Measurements from ENCODE around the gene TCAP.

Gene TCAP

GRCh38 chr17:39625198-39625785, 39.9 kb upstream of the TCAP start:
- DNase-seq (ENCODE audit: low spot score): no peak
- in situ Hi-C loops (cut with MboI; ENCODE audit: low sequenced_read_pairs, unreplicated experiment): no loop called here
- no peak for TF ChIP-seq CTCF (IDR thresholded peaks at IDR 0.05; ENCODE audit: borderline replicate concordance, control extremely low read depth, extremely low read depth, insufficient read depth, missing control alignments)

GRCh38 chr17:39626171-39627046, 38.7 kb upstream of the TCAP start, which contains the start of gene PPP1R1B:
Gene PPP1R1B (plus strand): TSS chr17:39626952. CDS start chr17:39627393, 441 bp downstream.
- DNase-seq (ENCODE audit: low spot score): no peak
- in situ Hi-C loops (cut with MboI; ENCODE audit: low sequenced_read_pairs, unreplicated experiment): no loop called here
- TF ChIP-seq CTCF (IDR thresholded peaks at IDR 0.05; ENCODE audit: borderline replicate concordance, control extremely low read depth, extremely low read depth, insufficient read depth, missing control alignments): no peak

- no peak for TF ChIP-seq CTCF (IDR thresholded peaks at IDR 0.05; ENCODE audit: borderline replicate concordance, control extremely low read depth, extremely low read depth, insufficient read depth, missing control alignments)
- in situ Hi-C loops (cut with MboI; ENCODE audit: low sequenced_read_pairs, unreplicated experiment): no loop called here
- DNase-seq (ENCODE audit: low spot score): no peak
These were observed 38.0 kb upstream of the TCAP start for GRCh38 chr17:39627047-39627711.

GRCh38 chr17:39627712-39628516, 37.2 kb upstream of the TCAP start:
- in situ Hi-C loops (cut with MboI; ENCODE audit: low sequenced_read_pairs, unreplicated experiment): no loop called here
- DNase-seq (ENCODE audit: low spot score): no peak
- no peak for TF ChIP-seq CTCF (IDR thresholded peaks at IDR 0.05; ENCODE audit: borderline replicate concordance, control extremely low read depth, extremely low read depth, insufficient read depth, missing control alignments)

- in situ Hi-C loops (cut with MboI; ENCODE audit: low sequenced_read_pairs, unreplicated experiment): no loop called here
- no peak for TF ChIP-seq CTCF (IDR thresholded peaks at IDR 0.05; ENCODE audit: borderline replicate concordance, control extremely low read depth, extremely low read depth, insufficient read depth, missing control alignments)
- no peak for DNase-seq (ENCODE audit: low spot score)
These were observed 36.3 kb upstream of the TCAP start for GRCh38 chr17:39628655-39629493.
